ENCODE results near the gene SUPT4H1. TPM values are rescaled to one million over a fixed set of nuclear protein-coding genes. Genes with fewer than 3 reads are reported as not detected.

SUPT4H1 gene
- total and polyA plus RNA-seq, 9 of the 15 experiments (the other 6 are each of a cell fraction or from before 2014, with no cell fraction given), result 62.1 to 320 (median 117) TPM

DNA sequence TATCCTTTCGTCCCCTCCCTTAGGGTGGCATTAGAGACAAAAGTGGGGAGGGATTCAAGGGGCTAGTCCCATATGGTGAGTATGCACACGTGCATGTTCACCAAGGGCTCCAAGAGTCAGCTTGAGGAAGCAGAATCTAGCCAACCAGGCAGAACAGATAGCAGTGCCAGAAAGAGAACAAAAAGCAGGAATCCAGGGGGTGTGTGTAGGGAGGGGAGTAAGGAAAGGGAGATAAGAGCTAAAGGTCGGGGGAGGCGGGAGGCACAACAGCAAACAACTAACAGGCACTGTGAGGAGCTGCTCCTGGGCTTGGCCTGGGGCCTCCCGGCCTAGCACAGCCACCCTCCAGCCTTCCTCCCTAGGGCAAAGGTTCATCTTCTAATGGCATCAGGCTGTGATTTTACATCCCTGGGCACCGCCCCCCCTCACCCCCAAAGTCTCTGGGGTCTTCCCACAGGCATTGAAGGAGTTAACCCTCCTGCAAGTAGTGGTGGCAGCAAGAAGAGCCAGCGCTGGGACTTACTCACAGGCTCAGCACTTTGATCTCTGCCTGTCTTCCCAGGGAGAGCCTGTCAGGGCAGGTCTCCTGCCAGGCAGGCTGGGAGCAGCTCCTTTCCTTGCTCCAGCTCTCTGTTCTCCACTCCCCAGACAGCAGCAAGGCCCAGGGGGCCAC, 12.4 kb upstream of the SUPT4H1 start:
- Histone ChIP-seq H2AFZ (ENCODE audit: low read depth, low read length) (peak overlapping the region; percentile 72), H4K20me1 (replicated peaks; ENCODE audit: control insufficient read depth, insufficient read depth, low read length) (no peaks in the 10 kb centered on the region), H3K4me2 (ENCODE audit: insufficient read depth, low read length) (peak overlapping the region; percentile 62), H3K9me1 (ENCODE audit: control insufficient read depth, insufficient read depth, low read length) (peaks cover 3% of the 10 kb centered on the region), H3K9me3 (replicated peaks; ENCODE audit: control insufficient read depth, insufficient read depth, low read depth, low read length) (no peaks in the 10 kb centered on the region), H3K4me3 (no peak overlapping the region), H3K4me1 (replicated peaks in 1 of 2; ENCODE audit: control insufficient read depth in 2 of 2, insufficient read depth in 2 of 2, low read length in 2 of 2) (peaks cover 42 to 47% of the 10 kb centered on the region in 2 experiments), H3K36me3 (ENCODE audit: control insufficient read depth, insufficient read depth, low read length) (no peaks in the 10 kb centered on the region; the same call in 2 of the 3 replicates), H3K27ac (ENCODE audit: extremely low read depth, low read depth, low read length) (peak overlapping the region; percentile 63), H3K27me3 (ENCODE audit: control insufficient read depth in 2 of 2, insufficient read depth in 2 of 2, low read length in 2 of 2) (no peaks in the 10 kb centered on the region), H3K79me2 (ENCODE audit: control insufficient read depth, insufficient read depth, low read length) (no peaks in the 10 kb centered on the region), H3K9ac (ENCODE audit: insufficient read depth in 1 of 2, low read depth in 2 of 2, low read length in 2 of 2) (peak overlapping the region; percentile 63 to 86)
- DNase-seq (ENCODE audit: extremely low read depth in 1 of 4, low spot score in 3 of 4) (peak; percentile 87 to 90 (median 88)), ATAC-seq (peak; percentile 92), FAIRE-seq (peak; percentile 95)
- POLR2A ChIA-PET, result interaction anchor here (0.6 to 17.7 kb wide), 9 partner anchors 8 to 110 kb away, joined by 3 to 257 read pairs (median 5); partner anchors contain the start of gene SUPT4H1
- intact Hi-C loops (cut with micrococcal nuclease), result no loop called here
- in situ Hi-C loops (cut with MboI), result no loop called here
- CTCF ChIA-PET (ENCODE audit: low intra/inter-chr PET ratio), result no interaction called here
- no TSS peak for BruUV-seq (replicated peaks)
- WGBS (ENCODE audit: insufficient coverage, low coverage, missing lambda C conversion rate), result 6% methylated on average over 6 of the region's 7 CpGs
- no peak for TF ChIP-seq MED1 (CRISPR knock-in tag; IDR thresholded peaks at IDR 0.05; ENCODE audit: borderline replicate concordance)
- TF ChIP-seq, protein P1, sequence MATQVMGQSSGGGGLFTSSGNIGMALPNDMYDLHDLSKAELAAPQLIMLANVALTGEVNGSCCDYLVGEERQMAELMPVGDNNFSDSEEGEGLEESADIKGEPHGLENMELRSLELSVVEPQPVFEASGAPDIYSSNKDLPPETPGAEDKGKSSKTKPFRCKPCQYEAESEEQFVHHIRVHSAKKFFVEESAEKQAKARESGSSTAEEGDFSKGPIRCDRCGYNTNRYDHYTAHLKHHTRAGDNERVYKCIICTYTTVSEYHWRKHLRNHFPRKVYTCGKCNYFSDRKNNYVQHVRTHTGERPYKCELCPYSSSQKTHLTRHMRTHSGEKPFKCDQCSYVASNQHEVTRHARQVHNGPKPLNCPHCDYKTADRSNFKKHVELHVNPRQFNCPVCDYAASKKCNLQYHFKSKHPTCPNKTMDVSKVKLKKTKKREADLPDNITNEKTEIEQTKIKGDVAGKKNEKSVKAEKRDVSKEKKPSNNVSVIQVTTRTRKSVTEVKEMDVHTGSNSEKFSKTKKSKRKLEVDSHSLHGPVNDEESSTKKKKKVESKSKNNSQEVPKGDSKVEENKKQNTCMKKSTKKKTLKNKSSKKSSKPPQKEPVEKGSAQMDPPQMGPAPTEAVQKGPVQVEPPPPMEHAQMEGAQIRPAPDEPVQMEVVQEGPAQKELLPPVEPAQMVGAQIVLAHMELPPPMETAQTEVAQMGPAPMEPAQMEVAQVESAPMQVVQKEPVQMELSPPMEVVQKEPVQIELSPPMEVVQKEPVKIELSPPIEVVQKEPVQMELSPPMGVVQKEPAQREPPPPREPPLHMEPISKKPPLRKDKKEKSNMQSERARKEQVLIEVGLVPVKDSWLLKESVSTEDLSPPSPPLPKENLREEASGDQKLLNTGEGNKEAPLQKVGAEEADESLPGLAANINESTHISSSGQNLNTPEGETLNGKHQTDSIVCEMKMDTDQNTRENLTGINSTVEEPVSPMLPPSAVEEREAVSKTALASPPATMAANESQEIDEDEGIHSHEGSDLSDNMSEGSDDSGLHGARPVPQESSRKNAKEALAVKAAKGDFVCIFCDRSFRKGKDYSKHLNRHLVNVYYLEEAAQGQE (IDR thresholded peaks at IDR 0.05; ENCODE audit: borderline replicate concordance), result no peak
- TF ChIP-seq, protein P1 (CRISPR knock-in tag; IDR thresholded peaks at IDR 0.05; ENCODE audit: low read depth), result no peak
- no peak for TF ChIP-seq MTF1 (CRISPR knock-in tag; IDR thresholded peaks at IDR 0.05; ENCODE audit: borderline replicate concordance)
- TF ChIP-seq KHSRP (IDR thresholded peaks at IDR 0.05), result 0 out of 2 replicates have a peak, but pooled peaks have one; percentile 23
- TF ChIP-seq MYC (IDR thresholded peaks at IDR 0.05; ENCODE audit: low read depth, low read length), result peak; percentile 46; the same call in 1 of the 2 replicates
- no peak for TF ChIP-seq MYC (CRISPR knock-in tag; IDR thresholded peaks at IDR 0.05; ENCODE audit: borderline replicate concordance, low read depth)
- TF ChIP-seq, protein P2, sequence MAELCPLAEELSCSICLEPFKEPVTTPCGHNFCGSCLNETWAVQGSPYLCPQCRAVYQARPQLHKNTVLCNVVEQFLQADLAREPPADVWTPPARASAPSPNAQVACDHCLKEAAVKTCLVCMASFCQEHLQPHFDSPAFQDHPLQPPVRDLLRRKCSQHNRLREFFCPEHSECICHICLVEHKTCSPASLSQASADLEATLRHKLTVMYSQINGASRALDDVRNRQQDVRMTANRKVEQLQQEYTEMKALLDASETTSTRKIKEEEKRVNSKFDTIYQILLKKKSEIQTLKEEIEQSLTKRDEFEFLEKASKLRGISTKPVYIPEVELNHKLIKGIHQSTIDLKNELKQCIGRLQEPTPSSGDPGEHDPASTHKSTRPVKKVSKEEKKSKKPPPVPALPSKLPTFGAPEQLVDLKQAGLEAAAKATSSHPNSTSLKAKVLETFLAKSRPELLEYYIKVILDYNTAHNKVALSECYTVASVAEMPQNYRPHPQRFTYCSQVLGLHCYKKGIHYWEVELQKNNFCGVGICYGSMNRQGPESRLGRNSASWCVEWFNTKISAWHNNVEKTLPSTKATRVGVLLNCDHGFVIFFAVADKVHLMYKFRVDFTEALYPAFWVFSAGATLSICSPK (IDR thresholded peaks at IDR 0.05; ENCODE audit: borderline replicate concordance), result no peak
- peak; percentile 82 for TF ChIP-seq KLF16 (IDR thresholded peaks at IDR 0.05)
- TF ChIP-seq HDAC6 (IDR thresholded peaks at IDR 0.05; ENCODE audit: low read depth, low read length), result no peak
- TF ChIP-seq, protein P3, sequence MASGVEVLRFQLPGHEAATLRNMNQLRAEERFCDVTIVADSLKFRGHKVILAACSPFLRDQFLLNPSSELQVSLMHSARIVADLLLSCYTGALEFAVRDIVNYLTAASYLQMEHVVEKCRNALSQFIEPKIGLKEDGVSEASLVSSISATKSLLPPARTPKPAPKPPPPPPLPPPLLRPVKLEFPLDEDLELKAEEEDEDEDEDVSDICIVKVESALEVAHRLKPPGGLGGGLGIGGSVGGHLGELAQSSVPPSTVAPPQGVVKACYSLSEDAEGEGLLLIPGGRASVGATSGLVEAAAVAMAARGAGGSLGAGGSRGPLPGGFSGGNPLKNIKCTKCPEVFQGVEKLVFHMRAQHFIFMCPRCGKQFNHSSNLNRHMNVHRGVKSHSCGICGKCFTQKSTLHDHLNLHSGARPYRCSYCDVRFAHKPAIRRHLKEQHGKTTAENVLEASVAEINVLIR (CRISPR knock-in tag; IDR thresholded peaks at IDR 0.05), result no peak
- TF ChIP-seq ZNF780A (CRISPR knock-in tag; IDR thresholded peaks at IDR 0.05), result no peak
